Measurements from ENCODE around the gene MADCAM1.
A peak's percentile ranks its signal among the peaks of the same experiment; 100 is the strongest.
"Not testable (repeated sequence)": the region's sequence is repeated elsewhere in the genome, so short reads cannot be mapped to it uniquely, and the experiment has no call there.

MADCAM1 gene

DNA sequence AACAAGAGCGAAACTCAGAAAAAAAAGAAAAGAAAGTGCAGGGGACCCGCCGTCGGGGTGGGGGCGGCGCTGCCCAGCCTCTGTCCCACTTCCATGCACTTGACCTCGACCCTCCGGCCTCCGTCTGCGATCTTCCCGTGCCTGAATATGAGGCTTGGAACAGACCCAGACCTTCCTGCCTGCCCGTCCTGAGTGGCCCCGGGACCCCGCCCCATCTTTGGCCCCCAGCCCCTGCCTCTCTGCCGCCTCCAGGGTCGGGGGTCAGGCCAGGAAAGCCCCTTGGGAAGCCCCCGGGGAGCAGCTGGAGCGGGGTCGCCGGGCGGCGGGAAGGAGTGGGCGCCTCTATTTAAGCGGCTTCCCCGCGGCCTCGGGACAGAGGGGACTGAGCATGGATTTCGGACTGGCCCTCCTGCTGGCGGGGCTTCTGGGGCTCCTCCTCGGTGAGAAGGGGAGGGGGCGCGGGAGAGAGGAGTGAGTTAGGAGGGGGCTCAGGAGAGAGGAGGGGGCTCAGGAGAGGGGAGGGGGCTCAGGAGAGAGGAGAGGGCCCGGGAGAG lies at the start of gene MADCAM1:
Gene MADCAM1 (plus strand): TSS at position 375 of the 554 bp plus-strand sequence. CDS start 14 bp downstream, at position 389.
- DNase-seq, result no peak

DNA sequence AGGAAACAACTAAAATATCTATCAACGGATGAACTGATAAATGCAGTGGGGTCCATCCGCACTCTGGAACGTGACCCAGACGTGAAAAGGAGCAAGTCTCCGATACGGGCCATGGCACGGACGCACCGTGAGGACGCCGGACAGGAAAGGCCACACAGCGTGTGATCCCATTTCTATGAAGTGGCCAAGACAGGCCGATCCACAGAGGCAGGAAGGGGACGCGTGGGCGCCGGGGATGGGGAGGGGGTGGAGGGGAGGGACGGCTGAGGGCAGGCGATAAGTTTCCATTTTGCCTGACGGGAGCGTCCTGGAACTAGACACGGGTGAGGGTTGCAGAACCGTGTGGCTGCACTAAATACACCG lies 49.2 kb upstream of the MADCAM1 start:
- no peak for DNase-seq

DNA sequence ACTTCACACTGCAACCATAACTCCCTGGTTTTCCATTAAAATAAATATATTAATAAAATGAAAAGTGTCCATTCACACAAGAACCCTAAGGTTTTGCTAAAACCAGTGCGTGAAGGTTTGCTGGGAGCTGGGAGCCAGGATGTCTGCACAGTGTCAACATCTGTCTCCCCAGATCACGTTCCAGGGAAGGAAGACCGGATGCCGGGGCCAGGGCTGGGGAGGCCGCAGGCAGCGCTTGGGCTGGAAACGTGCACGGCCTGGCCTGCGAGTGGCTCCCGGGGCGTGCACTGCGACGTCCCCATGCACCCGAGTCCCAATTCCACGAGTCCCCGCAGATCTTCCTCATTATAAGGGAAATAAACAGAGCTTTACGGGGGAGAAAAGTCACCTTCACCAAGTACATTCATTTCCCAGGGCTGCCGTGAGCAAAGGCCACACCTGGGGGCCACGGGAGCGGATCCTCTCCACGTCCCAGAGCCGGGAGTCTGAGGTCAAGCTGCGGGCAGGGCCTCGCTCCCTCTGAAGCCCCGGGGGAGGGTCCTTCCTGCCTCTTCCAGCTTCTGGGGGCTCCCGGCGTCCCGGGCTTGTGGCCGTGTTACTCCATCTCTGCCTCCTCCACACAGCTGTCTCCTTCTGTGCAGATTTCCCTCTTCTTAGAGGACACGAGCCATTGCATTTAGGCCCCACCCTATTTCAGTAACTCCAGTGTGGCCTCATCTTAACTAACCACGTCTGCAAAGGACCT lies 48.3 kb upstream of the MADCAM1 start:
- DNase-seq, result no peak

DNA sequence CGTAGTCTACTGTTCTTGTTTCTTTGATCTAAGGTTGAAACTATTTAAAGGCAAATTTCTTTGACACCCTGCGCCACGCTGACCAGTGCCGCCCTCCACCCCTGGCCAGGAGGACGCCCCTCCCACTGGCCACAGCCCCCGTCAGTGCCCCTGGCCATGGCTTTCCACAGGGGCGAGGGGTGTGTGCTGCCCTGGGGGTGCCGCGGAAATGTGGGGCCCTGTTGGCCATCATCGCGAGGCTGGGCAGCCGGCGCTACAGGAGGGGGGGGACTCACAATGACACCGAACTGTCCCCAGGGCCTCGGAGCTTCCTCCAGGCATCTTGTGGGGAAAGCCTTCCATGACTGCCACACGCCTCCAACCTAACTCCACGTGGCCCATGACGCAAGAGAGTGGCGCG lies 46.4 kb upstream of the MADCAM1 start:
- no peak for DNase-seq

DNA sequence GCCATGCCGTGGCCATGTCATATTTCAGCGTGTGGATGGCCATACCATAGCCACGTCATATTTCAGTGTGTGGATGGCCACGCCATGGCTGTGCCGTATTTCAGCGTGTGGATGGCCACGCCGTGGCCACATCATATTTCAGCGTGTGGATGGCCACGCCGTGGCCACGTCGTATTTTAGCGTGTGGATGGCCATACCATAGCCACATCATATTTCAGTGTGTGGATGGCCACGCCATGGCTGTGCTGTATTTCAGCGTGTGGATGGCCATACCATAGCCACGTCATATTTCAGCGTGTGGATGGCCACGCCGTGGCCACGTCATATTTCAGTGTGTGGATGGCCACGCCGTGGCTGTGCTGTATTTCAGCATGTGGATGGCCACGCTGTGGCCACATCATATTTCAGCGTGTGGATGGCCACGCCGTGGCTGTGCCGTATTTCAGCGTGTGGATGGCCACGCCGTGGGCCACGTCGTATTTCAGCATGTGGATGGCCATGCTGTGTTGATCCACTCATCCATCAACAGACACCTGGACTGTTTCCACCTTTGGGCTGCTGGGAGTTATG lies 45.3 kb upstream of the MADCAM1 start:
- not testable (repeated sequence) for DNase-seq

DNA sequence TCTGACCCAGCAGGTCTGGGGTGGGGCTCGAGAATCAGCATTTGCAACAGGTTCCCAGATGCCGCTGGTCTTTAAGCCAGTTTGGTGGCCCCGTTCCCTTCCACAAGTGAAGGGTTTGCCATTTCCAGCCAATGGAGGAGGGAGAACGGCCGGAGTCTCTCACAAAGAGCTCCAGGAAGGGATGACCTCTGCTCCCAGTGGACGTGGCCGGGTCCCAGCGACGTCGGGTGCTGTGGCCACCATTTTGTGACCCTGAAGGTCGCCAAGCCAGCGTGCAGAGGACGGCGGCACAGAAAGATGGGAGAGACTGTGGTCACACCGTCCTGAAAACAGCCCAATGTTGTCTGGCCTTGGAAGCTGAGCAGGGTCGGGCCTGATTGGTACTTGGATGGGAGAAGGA lies 43.5 kb upstream of the MADCAM1 start:
- no peak for DNase-seq

DNA sequence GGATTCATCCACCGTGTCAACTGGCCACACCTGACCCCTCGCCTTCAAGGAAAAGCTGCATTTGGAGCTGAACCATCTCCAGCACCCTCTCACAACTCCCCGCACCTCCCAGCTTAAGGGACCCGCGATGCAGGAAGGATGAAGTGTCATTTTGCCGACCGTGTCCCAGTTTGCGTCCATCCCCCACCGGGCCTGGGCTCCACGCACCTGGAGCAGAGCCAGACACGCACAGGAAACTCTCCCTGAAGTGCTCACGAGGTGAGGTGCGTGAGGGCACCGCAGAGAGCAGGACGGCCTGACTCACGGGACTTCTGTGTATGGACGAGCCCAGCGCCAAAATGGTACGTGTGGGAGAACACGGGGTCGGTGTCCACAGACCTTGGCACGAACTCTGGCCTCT lies 42.7 kb upstream of the MADCAM1 start:
- DNase-seq, result no peak

DNA sequence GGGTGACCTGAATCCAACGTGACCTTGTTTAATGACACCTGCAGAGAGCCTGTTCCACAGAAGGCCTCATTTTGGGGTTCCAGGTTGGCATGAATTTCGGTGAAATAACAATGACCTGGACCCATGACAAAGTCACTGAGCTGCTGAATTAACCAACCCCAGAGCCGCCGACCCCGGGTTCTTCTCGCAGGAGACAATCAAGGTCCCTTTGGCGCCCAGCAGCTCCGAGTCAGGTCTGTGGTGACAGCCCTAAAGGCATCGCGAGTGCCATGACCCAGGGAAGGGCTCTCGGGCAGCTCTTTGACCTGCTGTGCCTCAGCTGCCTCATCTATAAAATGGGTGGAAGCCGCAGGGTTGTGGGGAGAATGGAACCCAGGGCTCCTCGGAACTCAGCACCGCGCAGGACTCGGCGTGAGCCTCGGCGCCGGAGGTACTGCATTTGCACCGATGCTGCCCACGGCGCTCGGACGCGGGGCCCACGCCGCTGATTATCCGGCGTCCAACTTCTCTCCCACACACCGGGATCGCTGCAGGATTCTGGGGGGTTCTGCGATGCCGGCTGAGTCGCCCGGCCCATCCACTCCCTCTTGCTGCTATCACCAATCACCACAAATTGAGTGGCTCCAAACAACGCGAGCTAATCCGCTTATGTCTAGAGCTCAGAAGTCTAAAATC lies 41.1 kb upstream of the MADCAM1 start:
- no peak for DNase-seq

DNA sequence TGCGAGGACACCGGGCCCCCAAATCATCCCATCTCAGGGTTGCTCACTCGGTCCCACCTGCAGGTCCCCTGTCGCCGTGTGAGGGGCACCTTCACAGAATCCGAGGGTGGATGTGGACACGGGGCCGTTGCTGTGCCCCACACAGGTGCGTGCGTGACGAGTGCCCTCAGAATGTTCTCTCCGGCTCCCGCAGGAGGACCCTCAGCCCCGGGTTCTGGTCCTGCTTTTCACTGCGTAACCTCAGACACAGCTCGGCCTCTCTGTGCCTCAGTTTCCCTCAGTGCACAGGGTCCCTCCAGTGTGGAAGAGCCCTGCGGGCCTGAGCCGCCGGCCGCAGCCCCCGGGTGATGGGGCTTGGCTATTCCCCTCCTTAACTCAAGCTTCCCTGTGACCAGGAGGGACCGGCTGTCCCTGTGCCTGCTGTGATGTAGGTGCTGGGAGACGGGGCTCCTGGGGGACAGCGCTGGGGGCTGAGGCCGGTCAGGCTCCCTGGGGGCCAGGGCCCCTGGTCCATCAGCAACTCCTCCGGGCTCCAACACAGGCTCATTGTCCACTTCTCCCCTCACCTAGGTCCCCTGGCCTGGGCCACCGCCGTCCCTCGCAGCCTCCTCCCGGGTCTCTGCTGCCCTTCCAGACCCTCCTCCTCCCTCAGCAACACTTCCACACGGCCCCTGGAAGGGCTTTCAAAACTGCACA lies 40.3 kb upstream of the MADCAM1 start:
- no peak for DNase-seq

DNA sequence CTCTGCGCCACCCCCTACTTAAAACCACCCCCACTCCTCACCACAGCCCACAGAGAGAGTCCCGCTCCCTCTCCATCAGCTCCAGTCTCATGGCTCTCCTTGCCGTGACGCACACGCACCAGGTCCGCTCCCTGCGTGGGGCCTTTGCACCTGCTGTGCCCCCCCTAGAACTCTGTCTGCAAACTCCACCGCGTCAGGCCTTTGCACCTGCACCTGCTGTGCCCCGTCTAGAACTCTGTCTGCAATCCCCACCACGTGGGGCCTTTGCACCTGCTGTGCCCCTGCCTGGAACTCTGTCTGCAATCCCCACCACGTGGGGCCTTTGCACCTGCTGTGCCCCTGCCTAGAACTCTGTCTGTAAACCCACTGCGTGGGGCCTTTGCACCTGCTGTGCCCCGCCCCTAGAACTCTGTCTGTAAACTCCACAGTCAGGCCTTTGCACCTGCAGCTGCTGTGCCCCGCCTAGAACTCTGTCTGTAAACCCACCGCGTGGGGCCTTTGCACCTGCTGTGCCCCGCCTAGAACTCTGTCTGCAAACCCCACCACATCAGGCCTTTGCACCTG lies 39.7 kb upstream of the MADCAM1 start:
- DNase-seq, result peak; percentile 19

DNA sequence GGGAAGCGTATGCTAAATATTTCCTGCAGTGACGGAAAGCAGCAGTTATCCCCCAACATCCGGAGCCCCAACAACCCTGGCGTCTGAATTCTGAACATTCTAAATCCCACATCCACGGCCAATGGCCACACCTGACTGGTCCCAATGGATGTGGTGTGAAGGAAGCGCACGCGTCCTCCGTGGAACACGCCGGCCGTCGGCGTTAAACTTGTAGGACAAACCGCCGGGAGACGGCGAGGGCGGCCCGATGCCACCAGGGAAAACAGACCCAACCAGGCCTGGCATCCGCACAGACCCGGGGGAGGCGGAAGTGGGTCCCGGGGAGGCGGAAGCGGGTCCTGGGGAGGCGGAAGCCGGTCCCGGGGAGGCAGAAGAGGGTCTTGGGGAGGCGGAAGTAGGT lies 38.6 kb upstream of the MADCAM1 start:
- no peak for DNase-seq

DNA sequence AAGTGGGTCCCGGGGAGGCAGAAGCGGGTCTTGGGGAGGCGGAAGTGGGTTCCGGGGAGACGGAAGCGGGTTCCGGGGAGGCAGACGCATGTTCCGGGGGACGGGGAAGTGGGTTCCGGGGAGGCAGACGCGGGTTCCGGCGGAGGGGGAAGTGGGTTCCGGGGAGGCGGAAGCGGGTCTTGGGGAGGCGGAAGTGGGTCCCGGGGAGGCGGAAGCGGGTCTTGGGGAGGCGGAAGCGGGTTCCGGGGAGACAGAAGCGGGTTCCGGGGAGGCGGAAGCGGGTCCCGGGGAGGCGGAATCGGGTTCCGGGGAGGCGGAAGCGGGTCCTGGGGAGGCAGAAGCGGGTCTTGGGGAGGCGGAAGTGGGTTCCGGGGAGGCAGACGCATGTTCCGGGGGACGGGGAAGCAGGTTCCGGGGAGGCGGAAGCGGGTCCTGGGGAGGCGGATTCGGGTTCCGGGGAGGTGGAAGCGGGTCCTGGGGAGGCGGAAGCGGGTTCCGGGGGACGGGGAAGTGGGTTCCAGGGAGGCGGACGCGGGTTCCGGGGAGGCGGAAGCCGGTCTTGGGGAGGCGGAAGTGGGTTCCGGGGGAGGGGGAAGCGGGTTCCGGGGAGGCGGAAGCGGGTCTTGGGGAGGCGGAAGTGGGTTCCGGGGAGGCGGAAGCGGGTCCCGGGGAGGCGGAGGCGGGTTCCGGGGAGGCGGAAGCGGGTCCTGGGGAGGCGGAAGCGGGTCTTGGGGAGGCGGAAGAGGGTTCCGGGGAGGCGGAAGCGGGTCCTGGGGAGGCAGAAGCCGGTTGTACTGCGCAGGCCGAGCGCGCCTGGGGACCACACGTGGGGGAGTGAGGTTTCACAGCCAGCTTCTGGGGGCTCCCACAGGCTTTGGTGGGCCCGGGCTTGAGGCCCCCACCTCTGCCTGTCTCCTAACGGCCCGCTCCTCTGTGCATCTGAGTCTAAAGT lies 37.9 kb upstream of the MADCAM1 start:
- no peak for DNase-seq

DNA sequence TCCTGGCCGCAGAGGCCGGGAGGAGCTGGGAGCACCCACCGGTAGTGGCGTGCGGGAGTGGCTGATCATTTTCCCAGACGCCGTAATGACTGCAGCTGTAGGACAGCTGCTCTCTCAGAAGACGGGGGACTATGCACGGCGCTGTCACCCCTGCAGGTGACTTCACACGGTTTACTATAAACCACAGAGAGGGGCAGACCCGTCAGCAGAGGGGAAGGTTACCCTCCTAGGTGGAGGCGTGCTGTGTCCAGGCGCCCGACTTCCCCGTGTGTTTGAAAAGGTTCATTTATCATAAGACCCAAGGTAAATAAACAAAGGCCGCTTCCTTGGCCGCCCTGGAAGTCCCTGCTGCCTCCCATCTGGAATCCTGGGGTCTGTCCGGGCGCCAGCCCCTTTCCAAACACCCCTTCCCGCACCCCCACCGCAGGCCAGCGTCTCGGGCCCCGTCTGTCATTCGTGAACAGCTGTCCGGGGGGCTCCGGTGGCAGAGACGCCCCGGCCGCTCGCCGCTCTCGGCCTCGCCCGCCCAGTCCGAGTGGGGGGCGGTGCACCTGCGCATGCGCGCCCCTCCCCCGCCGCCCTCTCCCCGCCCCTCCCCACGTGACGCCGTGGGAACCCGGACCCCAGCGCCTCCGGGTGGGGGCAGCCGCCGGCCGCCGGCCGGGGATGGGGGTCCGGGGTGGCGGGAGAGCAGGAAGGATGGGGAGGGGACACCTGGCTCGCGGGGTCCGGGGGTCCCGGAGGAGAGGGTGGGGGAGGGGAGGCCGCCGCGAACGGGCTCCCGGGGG lies 36.4 kb upstream of the MADCAM1 start:
- peak; percentile 38 for DNase-seq

DNA sequence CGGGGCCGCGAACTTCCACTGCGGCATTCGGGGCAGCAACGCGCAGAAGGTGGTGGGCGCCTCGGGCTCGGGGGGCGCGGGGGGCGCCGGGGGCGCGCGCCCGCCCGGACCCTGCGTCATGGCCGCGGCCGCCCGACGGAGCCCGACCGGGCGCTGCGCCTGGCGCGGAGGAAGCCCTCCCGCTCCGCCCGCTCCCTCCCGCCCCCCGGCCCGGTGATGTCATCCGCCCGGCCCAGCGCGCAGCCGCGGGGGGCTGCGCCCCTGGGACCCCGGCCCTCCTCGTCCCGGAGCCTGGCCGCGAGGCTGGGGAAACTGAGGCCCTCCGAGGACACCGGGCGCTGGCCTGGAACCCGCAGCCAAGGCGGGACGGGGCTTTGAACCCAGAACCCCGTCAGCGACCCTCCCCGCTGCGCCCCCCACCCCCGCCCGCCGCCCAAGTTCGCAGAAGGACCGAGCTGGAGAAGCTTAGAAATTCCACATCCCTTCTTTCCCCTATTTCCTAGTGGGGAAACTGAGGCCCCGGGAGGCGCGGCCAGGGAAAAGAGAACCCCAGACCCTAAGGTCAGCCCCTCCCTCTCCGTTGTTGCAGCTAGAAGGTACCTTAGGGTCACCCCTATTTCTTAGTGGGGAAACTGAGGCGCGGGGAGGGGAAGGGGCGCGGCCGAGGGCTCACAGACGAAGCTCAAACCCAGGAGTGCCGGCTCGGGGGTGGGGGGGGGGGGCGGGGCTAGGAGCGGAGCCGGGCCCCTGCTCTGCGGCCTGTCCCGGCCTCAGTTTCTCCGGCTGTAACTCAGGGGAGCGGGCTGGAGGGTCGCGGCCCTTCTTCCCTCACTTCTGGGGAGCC lies 35.2 kb upstream of the MADCAM1 start, which contains the start of gene SHC2:
Gene SHC2 (minus strand): TSS at position 157 of the 844 bp plus-strand sequence. CDS start 37 bp downstream, at position 120.
- DNase-seq, result no peak

DNA sequence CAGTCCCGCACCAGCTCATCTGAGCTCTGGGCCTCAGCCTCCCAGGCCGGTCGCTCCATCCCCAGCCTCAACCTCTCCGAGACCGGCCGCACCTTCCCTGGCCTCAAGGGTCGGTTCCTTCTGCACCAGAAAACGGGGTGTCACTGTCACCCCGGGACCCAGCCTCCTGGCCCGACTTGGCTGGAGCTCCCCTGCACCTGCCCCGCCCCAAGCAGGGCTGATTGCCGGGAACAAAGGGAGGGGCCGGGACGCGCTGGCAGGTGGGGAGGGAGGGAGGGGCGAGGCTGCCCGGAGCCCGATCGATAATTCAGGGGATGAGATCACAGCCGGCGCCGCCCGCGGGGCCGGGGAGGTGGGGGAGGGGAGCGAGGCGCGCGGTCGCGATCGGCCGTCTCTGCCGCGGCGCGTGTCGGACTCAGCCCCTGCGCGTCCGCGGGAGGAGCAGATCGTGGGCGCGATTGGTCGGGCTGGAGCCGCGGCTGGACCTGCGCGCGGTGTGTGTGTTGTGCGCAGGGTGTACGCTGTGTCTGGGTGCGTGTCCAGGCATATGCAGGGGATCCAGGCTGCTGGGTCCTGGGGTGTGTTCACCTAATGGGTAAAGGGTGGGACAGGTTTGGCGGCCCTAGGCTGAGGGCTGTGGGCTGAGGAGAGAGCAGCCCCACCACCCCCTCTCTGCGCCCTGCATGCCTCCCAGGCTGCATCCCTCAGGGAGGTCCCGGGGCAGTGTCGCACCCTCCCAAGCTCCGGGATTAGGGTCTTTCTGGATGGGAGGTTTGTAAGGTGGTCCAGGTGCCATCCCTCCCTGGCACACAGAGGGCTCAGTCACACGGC lies 34.4 kb upstream of the MADCAM1 start:
- DNase-seq, result no peak

DNA sequence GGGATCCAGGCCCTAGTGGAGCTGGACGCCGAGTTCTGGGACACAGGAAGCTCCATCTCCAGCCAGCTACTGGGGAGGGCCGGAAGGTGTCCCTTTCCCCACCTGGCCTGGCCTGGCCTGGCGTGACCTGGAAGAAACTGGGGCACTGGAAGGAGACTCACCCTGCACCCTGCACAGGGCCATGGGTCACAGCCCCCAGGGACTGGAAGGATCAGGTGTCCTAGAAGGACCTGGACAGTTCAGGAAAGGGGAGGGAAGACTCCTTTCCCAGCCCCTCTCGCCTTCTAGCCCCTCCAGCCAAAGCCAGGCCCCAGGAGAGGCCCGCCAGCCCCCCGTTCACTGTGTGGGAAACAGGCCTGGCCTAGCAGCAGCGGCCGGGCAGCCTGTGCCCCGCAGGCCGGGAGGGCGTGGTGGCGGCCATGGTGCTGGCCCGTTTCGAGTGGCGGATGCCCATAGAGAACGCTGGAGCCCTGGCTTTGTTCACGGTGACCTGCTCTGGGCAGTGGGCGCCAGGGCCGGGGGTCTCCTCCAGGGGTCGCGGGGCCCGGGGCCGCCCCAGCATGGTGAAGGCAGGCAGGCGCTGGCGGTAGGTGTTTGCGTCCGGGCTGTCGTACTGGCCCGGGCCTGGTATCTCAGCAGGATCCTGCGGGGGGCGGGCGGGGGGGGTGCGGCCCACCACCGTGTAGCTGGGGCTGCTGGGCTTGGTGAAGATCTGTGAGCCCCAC lies 32.6 kb upstream of the MADCAM1 start:
- no peak for DNase-seq

DNA sequence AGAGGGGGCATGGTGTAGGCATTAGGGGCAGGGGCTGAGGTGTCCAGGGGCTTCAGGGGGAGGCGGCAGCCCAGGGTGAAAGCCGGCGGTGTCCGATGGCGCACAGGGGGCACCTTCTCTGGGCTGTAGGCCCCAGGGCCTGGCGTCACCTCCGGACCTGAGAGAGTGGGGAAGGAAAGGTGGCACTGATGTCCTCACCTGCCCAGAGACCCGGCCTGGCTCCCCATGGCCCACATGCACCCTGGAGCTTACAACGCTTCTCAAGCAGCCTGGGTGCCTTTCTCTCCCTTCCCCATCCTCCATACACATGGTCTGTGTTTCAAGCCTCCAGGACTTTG lies 32.1 kb upstream of the MADCAM1 start:
- DNase-seq, result no peak

DNA sequence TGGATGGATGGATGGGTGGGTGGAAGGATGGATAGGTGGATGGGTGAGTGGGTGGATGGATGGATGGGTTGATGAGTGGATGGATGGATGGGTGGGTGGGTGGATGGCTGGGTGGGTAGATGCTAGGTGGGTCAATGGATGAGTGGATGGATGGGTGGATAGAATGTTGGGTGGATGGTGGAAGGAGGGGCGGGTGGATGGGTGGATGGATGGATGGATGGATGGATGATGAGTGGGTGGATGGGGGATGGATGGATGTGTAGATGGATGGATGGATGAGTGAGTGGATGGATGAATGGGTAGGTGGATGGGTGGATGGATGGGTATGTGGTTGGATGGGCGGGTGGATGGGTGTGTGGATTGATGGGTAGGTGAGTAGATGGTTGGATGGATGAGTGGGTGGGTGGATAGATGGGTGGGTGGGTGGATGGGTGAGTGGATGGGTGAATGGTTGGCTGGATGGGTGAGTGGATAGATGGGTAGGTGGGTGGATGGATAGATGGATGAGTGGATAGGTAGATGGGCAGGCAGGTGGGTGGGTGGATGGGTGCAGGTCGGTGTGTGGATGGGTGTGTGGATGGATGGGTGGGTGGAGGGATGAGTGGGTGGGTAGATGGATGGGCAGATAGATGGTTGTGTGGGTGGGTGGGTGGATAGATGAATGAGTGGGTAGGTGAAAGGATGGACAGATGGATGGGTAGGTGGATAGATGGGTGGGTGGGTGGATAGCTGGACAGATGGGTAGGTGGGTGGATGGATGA lies 31.1 kb upstream of the MADCAM1 start:
- DNase-seq, result no peak

All from RPMI8226 (cell line).